IPS-18a (cell line): ENCODE results near the gene TRANK1.
"Not testable (repeated sequence)": the region's sequence is repeated elsewhere in the genome, so short reads cannot be mapped to it uniquely, and the experiment has no call there.

Experiments used
- H3K27ac ChIP-seq: one replicate; pipeline ENCODE4 v1.5.1; 2013; ENCODE audit warnings: low read length
- H3K27me3 ChIP-seq: one replicate; pipeline ENCODE4 v1.6.1; 2013; ENCODE audit warnings: mild to moderate bottlenecking, low read length; ENCODE audit not compliant: control insufficient read depth, insufficient read depth
- H3K36me3 ChIP-seq: one replicate; pipeline ENCODE4 v1.6.1; 2013; ENCODE audit warnings: low read depth, low read length; ENCODE audit not compliant: control insufficient read depth
- H3K4me1 ChIP-seq: one replicate; pipeline ENCODE4 v1.6.1; 2013; ENCODE audit warnings: low read depth, low read length; ENCODE audit not compliant: control insufficient read depth
- H3K4me3 ChIP-seq: one replicate; pipeline ENCODE4 v1.5.1; 2013; ENCODE audit warnings: low read length
- H3K9ac ChIP-seq: one replicate; pipeline ENCODE4 v1.6.1; 2013; ENCODE audit warnings: mild to moderate bottlenecking, low read length, moderate library complexity
- H3K9me3 ChIP-seq: one replicate; pipeline ENCODE4 v1.6.1; 2013; ENCODE audit warnings: low read depth, low read length; ENCODE audit not compliant: control insufficient read depth

The TRANK1 gene

DNA sequence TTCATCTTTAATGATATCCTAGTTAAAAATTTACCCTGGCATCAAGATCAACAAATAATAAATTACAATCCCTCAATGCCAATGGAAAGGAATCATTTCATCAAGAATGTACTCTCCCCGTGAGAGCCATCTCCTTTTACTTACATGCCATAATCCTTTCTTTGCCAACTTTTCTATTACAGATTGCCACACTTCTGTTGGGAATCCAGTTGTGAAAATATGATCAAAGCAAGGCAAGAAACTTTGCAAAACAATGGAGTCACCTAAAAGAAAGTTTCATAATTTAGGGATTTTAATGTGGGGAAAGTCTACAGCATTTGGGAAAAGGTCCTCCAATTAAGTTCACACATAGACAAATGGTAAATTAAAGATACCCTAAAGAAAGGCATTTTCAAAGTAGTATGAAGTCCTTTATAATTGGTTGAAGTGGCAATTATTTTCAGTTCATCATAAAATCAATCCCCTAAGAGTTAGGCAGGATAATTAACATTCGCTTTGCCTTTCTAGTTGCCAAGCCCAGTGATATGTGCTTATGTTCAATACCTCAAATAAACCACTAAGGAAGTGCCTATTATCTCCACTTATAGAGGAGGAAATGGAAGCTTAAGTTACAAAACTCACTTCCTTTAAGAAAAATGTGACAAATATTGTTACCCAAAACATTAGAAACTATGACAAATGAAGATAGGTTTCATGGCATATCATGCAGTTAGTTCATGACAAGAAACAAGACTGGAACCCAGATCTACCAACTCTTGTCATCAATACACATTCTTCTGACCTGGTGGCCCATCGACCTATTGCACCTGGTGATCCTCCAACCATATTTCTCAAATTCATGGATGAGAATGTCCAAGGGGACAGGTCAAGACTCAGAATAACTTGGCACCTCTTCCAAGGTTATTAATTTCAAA is 49.1 kb downstream of the TRANK1 start:
- Histone ChIP-seq H3K9ac (no peak overlapping the region), H3K4me3 (no peak overlapping the region), H3K27me3 (no peaks in the 10 kb centered on the region), H3K27ac (no peak overlapping the region), H3K36me3 (no peaks in the 10 kb centered on the region), H3K4me1 (peaks cover 3% of the 10 kb centered on the region), H3K9me3 (no peaks in the 10 kb centered on the region)

DNA sequence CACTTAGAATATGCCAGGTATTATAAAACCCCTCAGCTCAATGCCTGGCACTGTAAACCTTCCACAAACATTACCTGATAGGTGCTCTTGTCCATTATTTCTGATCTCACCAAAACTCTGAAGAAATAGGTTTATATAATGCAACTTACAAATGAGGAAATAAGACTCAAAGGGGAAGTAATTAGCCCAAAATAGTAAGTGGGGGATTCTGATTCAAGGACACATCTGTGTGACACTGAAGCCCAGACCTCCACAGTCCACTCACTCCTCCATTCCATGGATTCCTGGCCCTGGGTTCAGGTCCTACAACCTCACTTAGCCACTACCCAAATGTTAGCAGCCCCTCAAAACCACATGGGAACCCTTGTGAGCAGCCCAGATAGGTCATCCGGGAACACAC is 49.9 kb downstream of the TRANK1 start:
- Histone ChIP-seq H3K4me1 (peaks cover 3% of the 10 kb centered on the region), H3K4me3 (no peak overlapping the region), H3K36me3 (no peaks in the 10 kb centered on the region), H3K9ac (no peak overlapping the region), H3K27me3 (no peaks in the 10 kb centered on the region), H3K27ac (no peak overlapping the region), H3K9me3 (no peaks in the 10 kb centered on the region)

DNA sequence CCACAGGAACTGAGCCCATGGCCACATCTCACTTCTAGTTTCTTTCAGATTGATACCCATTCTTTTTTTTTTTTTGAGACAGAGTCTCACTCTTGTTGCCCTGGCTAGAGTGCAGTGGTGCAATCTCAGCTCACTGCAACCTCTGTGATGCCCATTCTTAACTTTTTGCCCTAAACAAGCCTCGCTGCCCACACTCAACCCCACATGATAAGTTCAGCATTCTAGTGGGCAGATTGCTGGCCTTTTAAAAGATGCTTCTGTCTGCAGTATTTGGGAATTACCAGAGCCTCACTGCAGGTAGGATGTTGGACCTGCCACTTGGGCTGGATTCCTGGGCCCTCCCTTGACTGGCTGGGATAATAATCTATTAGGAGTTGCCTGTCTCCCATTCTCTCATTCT is 51.0 kb downstream of the TRANK1 start:
- Histone ChIP-seq H3K4me3 (no peak overlapping the region), H3K9ac (no peak overlapping the region), H3K36me3 (no peaks in the 10 kb centered on the region), H3K27ac (no peak overlapping the region), H3K9me3 (no peaks in the 10 kb centered on the region), H3K27me3 (no peaks in the 10 kb centered on the region), H3K4me1 (peaks cover 3% of the 10 kb centered on the region)

DNA sequence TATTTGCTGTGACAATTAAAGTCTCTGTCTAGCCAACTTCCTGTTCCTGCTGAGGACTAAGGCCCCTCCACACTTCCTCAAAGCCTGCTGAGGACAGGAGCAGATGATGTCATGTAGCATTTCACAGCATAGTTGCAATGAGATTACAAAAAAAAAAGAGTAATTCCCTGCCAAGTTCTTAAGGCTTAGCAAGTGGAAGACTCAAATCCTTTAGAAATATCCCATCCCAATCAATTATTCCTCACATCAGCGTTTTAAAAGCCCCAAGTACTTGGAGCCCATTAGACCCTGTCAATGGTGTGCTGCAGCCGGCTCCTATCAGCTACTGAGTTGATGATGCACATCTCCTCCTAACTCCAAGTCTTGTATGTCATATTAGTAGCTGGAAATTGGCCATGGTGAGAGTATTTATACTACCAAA is 51.7 kb downstream of the TRANK1 start:
- H3K9ac ChIP-seq: no peak overlapping the region
- no peaks in the 10 kb centered on the region for H3K9me3 ChIP-seq
- H3K4me1 ChIP-seq: peaks cover 3% of the 10 kb centered on the region
- no peak overlapping the region for H3K27ac ChIP-seq
- H3K36me3 ChIP-seq: no peaks in the 10 kb centered on the region
- no peaks in the 10 kb centered on the region for H3K27me3 ChIP-seq
- H3K4me3 ChIP-seq: no peak overlapping the region

DNA sequence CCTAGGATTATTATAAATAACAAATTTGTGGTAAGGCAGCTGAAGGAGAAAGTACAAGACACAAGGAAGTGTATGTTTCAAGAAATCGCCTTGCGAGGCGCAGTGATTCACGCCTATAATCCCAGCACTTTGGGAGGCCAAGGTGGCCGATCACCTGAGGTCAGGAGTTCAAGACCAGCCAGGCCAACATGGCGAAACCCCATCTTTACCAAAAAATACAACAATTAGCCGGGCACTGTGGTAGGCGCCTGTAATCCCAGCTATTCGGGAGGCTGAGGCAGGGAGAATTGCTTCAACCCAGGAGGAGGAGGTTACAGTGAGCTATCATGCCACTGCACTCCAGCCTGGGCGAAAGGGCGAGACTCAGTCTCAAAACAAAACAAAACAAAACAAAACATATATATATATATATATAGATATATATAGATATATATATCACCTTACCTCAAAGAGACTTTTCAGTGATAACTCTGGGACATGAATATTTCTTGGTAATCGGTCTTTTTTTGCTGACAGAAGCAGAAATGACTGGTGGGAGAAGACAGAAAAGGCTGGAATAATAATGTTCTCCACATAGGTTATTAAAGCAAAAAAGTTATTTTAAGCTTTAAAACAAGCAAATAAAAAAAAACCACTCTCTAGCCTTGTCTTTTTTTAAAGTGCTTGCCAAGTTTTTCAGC is 52.3 kb downstream of the TRANK1 start:
- H3K4me1 ChIP-seq: peaks cover 3% of the 10 kb centered on the region
- no peaks in the 10 kb centered on the region for H3K9me3 ChIP-seq
- H3K27ac ChIP-seq: no peak overlapping the region
- H3K36me3 ChIP-seq: no peaks in the 10 kb centered on the region
- H3K9ac ChIP-seq: no peak overlapping the region
- H3K27me3 ChIP-seq: no peaks in the 10 kb centered on the region
- H3K4me3 ChIP-seq: no peak overlapping the region

DNA sequence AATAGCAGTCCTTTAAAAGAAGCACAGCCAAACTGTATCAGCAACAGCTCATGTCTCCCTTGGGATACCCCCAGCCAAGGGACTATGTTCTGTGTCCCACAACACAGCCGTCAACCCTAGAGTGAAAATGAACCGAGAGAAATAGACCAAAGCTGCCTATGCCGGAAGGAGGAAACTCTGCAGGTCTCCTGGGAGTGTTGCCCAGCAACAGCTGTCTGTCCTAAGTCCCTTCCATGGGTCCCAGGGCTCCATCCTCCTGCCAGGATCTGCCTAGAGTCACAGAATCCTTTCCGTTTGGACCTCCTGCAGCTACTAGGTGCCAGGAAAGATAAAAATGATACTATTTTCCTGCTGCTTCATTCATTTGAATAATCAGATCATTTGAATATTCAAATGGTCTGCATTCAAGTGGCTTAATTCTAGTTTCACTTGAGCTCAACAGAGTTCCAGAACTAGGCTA is 53.1 kb downstream of the TRANK1 start:
- Histone ChIP-seq H3K27ac (no peak overlapping the region), H3K4me1 (peaks cover 3% of the 10 kb centered on the region), H3K4me3 (no peak overlapping the region), H3K9ac (no peak overlapping the region), H3K9me3 (no peaks in the 10 kb centered on the region), H3K27me3 (no peaks in the 10 kb centered on the region), H3K36me3 (no peaks in the 10 kb centered on the region)

DNA sequence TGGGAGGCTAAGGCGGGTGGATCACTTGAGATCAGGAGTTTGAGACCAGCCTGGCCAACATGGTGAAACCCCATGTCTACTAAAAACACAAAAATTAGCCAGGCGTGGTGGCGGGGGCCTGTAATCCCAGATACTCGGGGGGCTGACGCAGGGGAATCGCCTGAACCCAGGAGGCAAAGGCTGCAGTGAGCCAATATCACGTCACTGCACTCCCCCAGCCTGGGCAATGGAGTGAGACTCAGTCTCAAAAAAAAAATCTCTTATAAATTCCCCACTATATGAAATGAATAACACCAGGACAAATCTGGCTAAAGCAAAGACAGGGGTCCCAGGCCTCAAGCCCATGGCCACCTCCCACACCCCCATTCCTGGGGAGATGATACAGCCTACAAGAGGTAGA is 53.8 kb downstream of the TRANK1 start:
- not testable (repeated sequence) for H3K9ac ChIP-seq, H3K27ac ChIP-seq, H3K9me3 ChIP-seq, H3K36me3 ChIP-seq, H3K27me3 ChIP-seq, H3K4me1 ChIP-seq, H3K4me3 ChIP-seq

DNA sequence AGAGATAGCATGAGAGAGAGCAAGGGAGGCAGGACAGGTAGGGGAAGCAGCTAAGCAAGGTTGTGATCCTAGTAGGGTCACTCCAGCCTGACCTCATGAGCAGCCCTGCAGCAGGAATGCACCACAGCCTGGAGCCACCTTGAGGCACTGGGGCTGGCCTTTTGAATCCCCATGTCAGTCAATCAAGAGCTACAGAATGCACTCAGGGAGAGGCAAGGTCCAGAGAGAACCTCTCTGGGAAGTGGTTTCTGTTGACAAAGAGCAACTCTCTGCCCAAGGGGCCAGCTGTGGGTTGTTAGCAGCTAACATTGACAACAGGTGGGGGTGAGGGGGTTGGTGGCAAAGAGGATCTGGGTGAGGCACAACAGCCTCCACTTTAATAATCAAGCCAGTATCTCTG is 54.6 kb downstream of the TRANK1 start:
- Histone ChIP-seq H3K27ac (no peak overlapping the region), H3K9me3 (no peaks in the 10 kb centered on the region), H3K4me3 (no peak overlapping the region), H3K9ac (no peak overlapping the region), H3K27me3 (no peaks in the 10 kb centered on the region), H3K36me3 (no peaks in the 10 kb centered on the region), H3K4me1 (peaks cover 3% of the 10 kb centered on the region)

DNA sequence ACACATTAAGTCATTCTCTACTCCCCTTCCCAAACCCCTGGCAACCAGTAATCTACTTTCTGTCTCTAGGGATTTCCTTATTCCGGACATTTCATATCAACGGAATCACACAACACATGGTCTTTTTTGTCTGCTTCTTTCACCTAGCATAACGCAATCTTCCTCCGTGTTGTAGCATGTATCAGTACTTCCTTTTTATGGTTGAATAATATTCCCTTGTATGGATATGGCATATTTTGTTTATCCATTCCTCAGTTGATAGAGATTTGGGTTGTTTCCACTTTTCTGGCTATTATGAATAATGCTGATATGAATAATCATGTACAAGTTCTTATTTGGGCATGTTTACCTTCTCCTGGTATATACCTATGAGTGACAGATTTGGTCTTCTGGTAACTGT is 63.1 kb downstream of the TRANK1 start:
- no peaks in the 10 kb centered on the region for H3K27me3 ChIP-seq
- no peaks in the 10 kb centered on the region for H3K36me3 ChIP-seq
- H3K9ac ChIP-seq: no peak overlapping the region
- H3K9me3 ChIP-seq: no peaks in the 10 kb centered on the region
- H3K4me3 ChIP-seq: no peak overlapping the region
- H3K4me1 ChIP-seq: peaks cover 4% of the 10 kb centered on the region
- no peak overlapping the region for H3K27ac ChIP-seq

DNA sequence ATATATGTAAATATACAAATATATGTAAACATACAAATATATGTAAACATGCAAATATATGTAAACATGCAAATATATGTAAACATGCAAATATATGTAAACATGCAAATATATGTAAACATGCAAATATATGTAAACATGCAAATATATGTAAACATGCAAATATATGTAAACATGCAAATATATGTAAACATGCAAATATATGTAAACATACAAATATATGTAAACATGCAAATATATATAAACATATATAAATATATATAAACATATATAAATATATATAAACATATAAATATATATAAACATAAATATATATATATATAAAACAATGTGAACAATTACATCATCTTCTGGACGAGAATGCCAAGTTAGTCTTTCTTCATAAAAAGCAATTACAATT is 65.0 kb downstream of the TRANK1 start:
- not testable (repeated sequence) for H3K4me1 ChIP-seq, H3K36me3 ChIP-seq, H3K4me3 ChIP-seq, H3K27me3 ChIP-seq, H3K9ac ChIP-seq, H3K27ac ChIP-seq, H3K9me3 ChIP-seq

DNA sequence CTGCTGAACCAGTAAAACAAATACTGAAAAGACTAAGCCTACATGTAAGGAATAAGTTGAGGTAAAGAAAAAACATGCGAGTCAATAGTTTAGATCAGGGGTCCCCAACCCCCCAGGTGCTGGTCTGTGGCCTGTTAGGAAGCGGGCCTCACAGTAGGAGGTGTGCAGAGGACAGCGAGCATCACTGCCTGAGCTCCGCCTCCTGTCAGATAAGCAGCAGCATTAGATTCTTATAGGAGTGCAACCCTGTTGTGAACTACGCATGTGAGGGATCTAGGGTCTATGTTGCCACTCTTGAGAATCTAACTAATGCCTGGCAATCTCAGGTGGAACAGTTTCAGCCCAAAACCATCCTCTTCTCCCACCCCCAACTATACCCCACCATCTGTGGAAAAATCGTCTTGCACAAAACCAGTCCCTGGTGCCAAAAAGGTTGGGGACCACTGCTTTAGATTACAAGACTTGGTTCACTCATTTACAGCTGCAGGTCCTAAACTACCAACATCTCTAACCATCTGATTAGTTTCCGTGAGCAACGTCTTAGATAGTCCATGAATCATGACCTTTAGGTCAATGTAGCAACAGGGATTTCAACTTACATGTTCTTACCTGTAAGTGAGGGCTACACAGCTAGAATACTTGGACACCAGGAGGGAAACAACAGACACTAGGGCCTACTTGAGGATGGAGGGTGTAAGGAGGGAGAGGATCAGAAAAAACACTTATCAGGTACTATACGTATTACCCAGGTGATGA is 66.7 kb downstream of the TRANK1 start:
- no peak overlapping the region for H3K4me3 ChIP-seq
- H3K9ac ChIP-seq: no peak overlapping the region
- H3K9me3 ChIP-seq: no peaks in the 10 kb centered on the region
- no peaks in the 10 kb centered on the region for H3K27me3 ChIP-seq
- H3K27ac ChIP-seq: no peak overlapping the region
- no peaks in the 10 kb centered on the region for H3K36me3 ChIP-seq
- peaks cover 4% of the 10 kb centered on the region for H3K4me1 ChIP-seq
